IgD-negative memory B cell (primary cell): Measurements from ENCODE around the gene TRDMT1. TPM values are rescaled to one million over a fixed set of nuclear protein-coding genes. Genes with fewer than 3 reads are reported as not detected.

Experiments
- H3K27ac Mint-ChIP-seq, 3 donors: one replicate each; pipeline ENCODE4 v1.8.0; 2020 to 2022; ENCODE audit warnings: mild to moderate bottlenecking in 3 of 3, mixed read lengths in 3 of 3, moderate library complexity in 1 of 3
- H3K27me3 Mint-ChIP-seq: one replicate; pipeline ENCODE4 v1.8.0; 2021; ENCODE audit warnings: mixed read lengths
- H3K36me3 Mint-ChIP-seq: one replicate; pipeline ENCODE4 v1.8.0; 2020; ENCODE audit warnings: mild to moderate bottlenecking, mixed read lengths
- H3K4me1 Mint-ChIP-seq, 3 donors: one replicate each; pipeline ENCODE4 v1.8.0; 2020 to 2022; ENCODE audit warnings: mixed read lengths in 3 of 3, mild to moderate bottlenecking in 1 of 3
- H3K4me3 Mint-ChIP-seq, 4 donors: one replicate each; pipeline ENCODE4 v1.8.0; 2020 to 2022; ENCODE audit warnings: mild to moderate bottlenecking in 4 of 4, mixed read lengths in 4 of 4, moderate library complexity in 3 of 4
- H3K9me3 Mint-ChIP-seq, 3 donors: one replicate each; pipeline ENCODE4 v1.8.0; 2020 to 2021; ENCODE audit warnings: mixed read lengths in 3 of 3, mild to moderate bottlenecking in 1 of 3
- polyA plus RNA-seq: library from polyadenylated mRNA; unstranded; fragments of 300-500 nt; fragmentation: Illumina TruSeq; gene quantifications from one replicate; pipeline ENCODE4 v1.2.3, GENCODE V29; 2021

Gene TRDMT1
- polyA plus RNA-seq, 1 donor from 2014 or later: 6.6 TPM

DNA sequence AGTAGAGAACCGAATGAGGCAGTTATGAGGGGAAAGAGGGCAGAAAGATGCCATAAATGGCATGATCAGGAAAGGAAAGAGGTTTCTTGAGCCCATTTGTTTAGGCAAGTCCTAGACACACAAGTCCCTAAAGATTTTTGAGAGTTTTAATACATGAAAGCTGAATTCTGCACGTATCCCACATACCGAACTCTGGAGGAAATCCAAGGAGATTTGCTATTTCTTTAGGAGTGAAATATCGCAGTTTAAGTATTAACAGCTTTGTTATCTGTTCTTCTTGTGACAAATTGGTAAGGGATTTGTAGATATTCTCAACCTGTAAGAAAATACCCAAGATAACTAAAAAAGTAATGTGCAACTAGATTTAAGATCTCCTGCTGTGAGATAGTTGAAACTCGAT lies 48.2 kb downstream of the TRDMT1 start:
- no peaks in the 10 kb centered on the region for H3K27me3 Mint-ChIP-seq
- no peak overlapping the region for H3K4me3 Mint-ChIP-seq
- peaks cover 7% of the 10 kb centered on the region for H3K36me3 Mint-ChIP-seq
- H3K9me3 Mint-ChIP-seq: no peaks in the 10 kb centered on the region
- H3K4me1 Mint-ChIP-seq: no peaks in the 10 kb centered on the region
- H3K27ac Mint-ChIP-seq: no peak overlapping the region

DNA sequence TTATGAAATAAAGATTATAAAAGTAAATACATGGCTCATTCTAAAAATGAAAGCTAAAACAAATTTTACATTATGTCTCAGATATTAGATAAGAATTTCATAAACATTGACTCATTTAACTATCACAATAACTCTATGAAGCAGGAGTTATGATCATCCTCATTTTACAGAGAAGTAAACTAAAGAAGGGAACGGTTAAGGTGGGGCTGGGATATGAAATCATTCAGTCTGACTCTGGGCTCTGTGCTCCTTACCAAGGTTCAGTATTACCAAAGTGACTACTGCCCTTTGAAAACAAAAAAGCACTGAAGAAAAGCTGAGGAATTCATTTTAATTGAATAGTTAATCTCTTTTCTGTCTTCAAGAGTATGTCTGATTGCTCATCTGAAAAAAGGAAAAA lies 49.8 kb downstream of the TRDMT1 start:
- Mint-ChIP-seq H3K9me3 (no peaks in the 10 kb centered on the region), H3K27me3 (no peaks in the 10 kb centered on the region), H3K36me3 (peaks cover 11% of the 10 kb centered on the region), H3K27ac (no peak overlapping the region), H3K4me1 (no peaks in the 10 kb centered on the region), H3K4me3 (no peak overlapping the region)

DNA sequence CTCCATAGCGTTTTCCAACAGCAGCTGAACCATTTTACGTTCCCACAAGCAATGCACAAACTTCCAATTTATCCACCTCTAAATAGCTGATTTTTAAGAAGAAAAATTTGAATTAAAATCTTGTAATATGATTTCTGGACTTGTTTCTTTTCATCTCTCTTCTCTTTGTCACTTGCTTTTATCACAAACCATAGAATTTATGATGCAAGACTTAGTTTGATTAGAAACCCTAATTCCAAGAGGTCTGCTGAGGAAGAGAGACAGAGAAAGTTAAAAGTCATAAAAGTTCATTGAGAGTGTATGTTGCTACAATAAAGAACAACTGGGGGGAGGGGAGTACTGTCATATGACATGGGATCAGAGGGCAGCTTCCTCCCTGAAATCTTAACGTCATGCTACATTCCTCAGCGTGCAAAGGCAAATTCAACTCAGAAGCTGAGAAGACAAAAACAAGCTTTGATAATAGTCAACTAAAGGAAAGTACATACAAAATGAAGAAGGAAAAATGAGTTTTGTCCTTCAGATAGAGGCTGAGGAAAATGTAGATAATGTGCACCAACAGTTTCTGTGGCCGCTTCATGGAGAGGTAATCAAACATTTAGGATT lies 53.5 kb downstream of the TRDMT1 start:
- H3K27ac Mint-ChIP-seq: no peak overlapping the region
- peaks cover 0 to 2% (median 0%) of the 10 kb centered on the region in 3 donors for H3K4me1 Mint-ChIP-seq
- no peaks in the 10 kb centered on the region for H3K27me3 Mint-ChIP-seq
- no peaks in the 10 kb centered on the region for H3K9me3 Mint-ChIP-seq
- peaks cover 12% of the 10 kb centered on the region for H3K36me3 Mint-ChIP-seq
- H3K4me3 Mint-ChIP-seq: no peak overlapping the region

DNA sequence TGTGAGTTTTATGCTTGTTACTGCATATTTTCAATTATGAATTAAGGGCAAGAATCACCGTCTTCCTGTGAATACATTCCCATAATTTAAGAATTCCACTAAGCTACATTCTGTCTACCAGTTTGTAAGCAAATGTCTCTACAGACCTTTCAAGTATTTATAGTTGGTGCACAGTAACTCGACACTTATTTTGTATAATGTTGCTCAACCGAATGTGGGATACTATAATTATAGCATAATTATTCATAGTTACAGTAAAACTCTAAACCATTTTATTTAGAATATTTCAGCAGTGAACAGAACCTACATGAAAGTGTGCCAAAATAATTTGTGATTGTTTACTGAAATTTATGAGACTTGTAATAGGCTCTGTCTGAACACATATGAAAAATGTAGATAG lies 54.6 kb downstream of the TRDMT1 start:
- Mint-ChIP-seq H3K27ac (no peak overlapping the region), H3K4me3 (no peak overlapping the region), H3K27me3 (no peaks in the 10 kb centered on the region), H3K9me3 (no peaks in the 10 kb centered on the region), H3K36me3 (peaks cover 7% of the 10 kb centered on the region), H3K4me1 (peaks cover 0 to 2% (median 0%) of the 10 kb centered on the region in 3 donors)

DNA sequence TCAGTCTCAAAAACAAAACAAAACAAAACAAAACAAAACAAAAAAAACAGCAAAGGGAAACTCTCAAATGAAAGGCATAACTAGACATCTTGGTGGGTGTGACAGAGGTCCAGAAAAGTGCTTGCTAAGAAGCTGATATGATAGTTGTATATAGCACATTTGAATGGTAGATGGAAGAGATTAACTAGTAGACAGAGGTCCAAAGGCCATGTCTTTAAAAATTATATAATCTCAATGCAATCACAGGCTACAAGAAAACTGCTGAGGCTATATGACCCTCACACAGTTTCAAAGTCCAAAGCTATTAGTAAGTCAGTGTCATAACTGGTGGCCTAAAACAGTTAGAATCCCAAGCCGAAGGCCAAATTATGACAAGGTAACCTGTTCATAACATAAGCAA lies 56.2 kb downstream of the TRDMT1 start:
- no peak overlapping the region for H3K4me3 Mint-ChIP-seq
- H3K4me1 Mint-ChIP-seq: peaks cover 0 to 2% (median 0%) of the 10 kb centered on the region in 3 donors
- peaks cover 9% of the 10 kb centered on the region for H3K36me3 Mint-ChIP-seq
- H3K27ac Mint-ChIP-seq: no peak overlapping the region
- H3K9me3 Mint-ChIP-seq: no peaks in the 10 kb centered on the region
- no peaks in the 10 kb centered on the region for H3K27me3 Mint-ChIP-seq

DNA sequence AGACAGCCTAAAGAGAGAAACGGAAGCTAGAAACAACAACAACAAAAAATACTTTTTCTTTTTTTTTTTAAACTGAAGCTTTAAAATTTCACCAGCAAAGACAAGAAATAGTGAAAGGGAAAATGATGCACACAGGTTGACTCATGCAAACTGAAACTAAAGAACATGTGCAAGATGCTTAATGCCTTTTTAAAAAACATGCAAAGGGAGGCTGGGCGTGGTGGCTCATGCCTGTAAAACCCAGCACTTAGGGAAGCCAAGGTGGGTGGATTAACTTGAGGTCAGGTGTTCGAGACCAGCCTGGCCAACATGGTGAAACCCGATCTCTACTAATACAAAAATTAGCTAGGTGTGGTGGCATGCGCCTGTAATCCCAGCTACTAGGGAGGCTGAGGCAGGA lies 56.7 kb downstream of the TRDMT1 start:
- H3K4me1 Mint-ChIP-seq: peaks cover 0 to 2% (median 0%) of the 10 kb centered on the region in 3 donors
- H3K4me3 Mint-ChIP-seq: no peak overlapping the region
- H3K27me3 Mint-ChIP-seq: no peaks in the 10 kb centered on the region
- H3K27ac Mint-ChIP-seq: no peak overlapping the region
- peaks cover 9% of the 10 kb centered on the region for H3K36me3 Mint-ChIP-seq
- H3K9me3 Mint-ChIP-seq: no peaks in the 10 kb centered on the region

DNA sequence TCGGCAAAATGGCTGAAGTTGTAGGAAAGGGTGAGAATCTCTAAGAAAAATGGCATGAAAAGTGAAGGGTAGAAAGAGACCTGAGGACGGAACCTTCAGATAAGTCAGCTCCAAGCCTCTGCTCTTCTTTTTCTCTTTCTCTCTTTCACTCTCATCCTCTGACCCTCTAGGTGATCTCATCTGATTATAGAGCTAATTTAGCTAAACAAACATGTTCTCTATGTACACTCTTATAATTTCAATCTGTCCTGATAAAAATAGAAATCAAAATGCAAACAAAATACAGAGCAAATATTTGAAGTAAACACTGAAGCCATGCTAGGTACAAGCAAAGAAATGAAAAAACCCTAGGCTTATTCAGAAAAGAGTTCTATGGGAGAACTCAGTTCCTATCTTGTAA lies 57.4 kb downstream of the TRDMT1 start:
- H3K9me3 Mint-ChIP-seq: peaks cover 0 to 5% (median 0%) of the 10 kb centered on the region in 3 donors
- peaks cover 0 to 2% (median 0%) of the 10 kb centered on the region in 3 donors for H3K4me1 Mint-ChIP-seq
- H3K27ac Mint-ChIP-seq: no peak overlapping the region
- no peaks in the 10 kb centered on the region for H3K27me3 Mint-ChIP-seq
- H3K36me3 Mint-ChIP-seq: peaks cover 9% of the 10 kb centered on the region
- no peak overlapping the region for H3K4me3 Mint-ChIP-seq

DNA sequence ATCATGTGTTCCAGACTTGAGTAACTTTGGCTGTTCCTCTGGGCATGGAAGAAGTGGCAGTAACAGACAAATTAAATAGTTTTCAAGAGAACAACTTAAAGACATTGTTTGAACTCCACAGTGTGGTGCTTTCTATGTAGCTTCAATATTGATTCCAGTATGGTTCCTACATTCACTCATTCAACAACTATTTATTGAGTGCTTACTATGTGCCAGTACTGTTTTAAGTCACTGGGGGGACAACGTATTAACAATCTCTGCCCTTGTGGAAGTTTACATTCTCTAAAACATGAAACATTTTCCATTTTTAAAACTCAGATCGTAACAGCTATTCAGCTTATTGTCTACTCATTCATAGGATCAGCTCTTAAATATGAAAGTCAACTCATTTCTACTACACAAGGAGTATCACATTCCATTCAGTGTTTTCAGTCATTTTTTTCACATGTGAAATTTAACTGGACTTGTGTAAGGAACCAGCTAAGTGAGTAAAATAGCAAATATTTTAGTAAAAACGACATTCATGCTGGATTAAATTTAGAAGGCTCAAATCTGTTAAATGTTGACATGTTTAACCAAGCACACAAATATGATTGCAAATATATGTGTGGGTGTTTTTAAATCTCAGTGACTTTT lies 58.3 kb downstream of the TRDMT1 start:
- H3K27ac Mint-ChIP-seq: no peak overlapping the region
- peaks cover 0 to 5% (median 0%) of the 10 kb centered on the region in 3 donors for H3K9me3 Mint-ChIP-seq
- peaks cover 9% of the 10 kb centered on the region for H3K36me3 Mint-ChIP-seq
- H3K4me3 Mint-ChIP-seq: no peak overlapping the region
- H3K27me3 Mint-ChIP-seq: no peaks in the 10 kb centered on the region
- peaks cover 0 to 2% (median 0%) of the 10 kb centered on the region in 3 donors for H3K4me1 Mint-ChIP-seq

DNA sequence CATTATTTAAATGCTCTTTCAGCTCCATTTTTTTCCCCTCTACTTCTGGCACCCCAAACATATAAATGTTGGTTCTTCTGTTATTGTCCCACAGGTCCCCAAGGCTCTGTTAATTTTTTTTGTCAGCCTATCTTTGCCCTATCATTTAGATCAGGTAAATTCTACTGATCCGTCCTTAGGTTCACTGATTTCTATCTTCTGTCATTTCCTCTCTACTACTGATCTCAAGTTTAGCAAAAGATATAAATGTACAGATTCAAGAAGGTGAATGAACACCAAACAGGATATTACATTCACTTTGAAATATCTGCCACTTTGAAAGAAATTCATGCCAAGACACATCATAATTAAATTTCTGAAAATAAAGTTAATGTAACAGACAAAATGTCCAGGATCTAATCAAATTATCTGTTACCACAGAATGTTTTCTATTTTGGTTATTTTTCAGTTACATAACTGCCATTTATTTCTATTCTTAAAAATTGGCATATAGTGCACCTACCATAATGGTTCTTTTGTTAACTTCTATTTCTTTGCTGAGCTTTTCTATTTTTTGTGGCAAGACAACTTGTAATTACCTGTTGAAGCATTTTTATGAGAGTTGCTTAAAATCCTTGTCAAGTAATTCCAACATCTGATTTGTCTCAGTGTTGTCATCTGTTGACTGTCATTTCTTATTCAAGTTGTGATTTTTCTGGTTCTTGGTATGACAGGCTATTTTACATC lies 59.8 kb downstream of the TRDMT1 start:
- Mint-ChIP-seq H3K9me3 (peaks cover 0 to 5% (median 0%) of the 10 kb centered on the region in 3 donors), H3K27ac (no peak overlapping the region), H3K36me3 (peaks cover 4% of the 10 kb centered on the region), H3K4me1 (peaks cover 0 to 2% (median 0%) of the 10 kb centered on the region in 3 donors), H3K4me3 (no peak overlapping the region), H3K27me3 (no peaks in the 10 kb centered on the region)

DNA sequence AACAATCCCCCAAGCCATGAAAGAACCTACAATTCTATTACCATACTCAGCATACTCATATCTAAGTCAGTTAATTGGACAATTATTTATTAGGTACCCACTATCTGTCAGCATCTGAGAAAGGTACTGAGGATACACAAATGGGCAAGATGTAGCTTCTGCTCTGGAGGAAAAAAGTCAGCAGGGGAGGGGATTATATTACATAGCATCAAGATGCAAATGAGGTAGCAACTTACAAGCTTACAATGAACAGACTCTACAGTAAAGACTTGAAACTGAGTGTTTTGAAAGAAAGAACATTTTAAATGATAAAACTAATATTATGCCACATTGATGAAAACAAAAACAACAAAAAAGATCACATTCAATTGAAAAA lies 61.1 kb downstream of the TRDMT1 start:
- H3K9me3 Mint-ChIP-seq: peaks cover 0 to 5% (median 0%) of the 10 kb centered on the region in 3 donors
- H3K36me3 Mint-ChIP-seq: peaks cover 4% of the 10 kb centered on the region
- H3K4me3 Mint-ChIP-seq: no peak overlapping the region
- no peak overlapping the region for H3K27ac Mint-ChIP-seq
- H3K4me1 Mint-ChIP-seq: peaks cover 0 to 2% (median 0%) of the 10 kb centered on the region in 3 donors
- H3K27me3 Mint-ChIP-seq: no peaks in the 10 kb centered on the region

DNA sequence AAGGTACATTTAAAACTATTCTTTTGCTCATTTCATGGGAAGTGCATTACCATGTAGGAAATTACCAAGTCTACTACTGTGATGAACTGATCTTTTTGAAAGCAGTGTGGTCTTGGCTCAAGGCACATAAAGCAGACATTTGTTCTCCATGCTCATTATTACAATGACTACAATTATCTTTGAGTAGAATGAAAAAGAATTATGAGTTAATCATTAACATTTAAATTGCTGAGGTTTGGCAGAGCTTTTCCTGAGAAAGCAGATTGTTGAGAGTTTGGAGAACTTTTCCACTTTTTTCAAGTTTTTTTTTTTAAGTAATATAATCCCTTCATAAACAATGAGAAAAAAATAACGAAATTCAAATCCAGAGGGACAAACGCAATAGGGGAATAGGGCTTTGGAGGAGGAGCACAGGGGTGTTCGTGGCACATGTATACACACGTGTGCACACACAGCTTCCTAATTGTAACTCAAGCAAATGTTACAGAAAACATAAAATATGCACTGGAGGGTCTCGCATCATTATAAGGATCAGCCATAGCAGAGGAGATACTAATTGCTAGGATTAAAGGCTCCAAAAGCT lies 62.9 kb downstream of the TRDMT1 start:
- Mint-ChIP-seq H3K9me3 (peaks cover 0 to 5% (median 0%) of the 10 kb centered on the region in 3 donors), H3K4me1 (no peaks in the 10 kb centered on the region), H3K27me3 (no peaks in the 10 kb centered on the region)

DNA sequence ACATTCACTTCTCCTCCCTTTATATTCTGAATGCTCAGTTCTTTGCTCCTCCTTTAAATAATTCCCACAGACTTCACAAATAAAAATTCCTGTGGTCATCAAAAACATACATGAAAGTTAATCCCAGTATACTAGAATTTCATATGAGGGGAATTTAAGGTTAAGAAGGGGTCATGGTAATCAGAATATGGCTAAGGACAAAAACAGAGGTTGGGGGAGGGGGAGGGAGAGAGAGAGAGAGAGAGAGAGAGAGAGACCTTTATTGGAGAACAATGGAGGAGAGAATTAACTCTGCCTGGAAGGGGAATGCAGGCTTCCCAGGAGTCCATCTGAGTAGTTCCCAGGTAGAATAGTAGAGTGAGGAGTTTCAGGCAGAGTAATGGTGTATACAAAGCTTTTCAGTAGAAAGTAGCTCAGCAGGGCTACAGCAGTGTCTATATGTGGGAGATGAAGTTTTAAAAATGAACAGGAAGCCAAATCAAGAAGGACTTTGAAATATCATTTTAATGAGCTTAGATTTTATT lies 66.7 kb downstream of the TRDMT1 start:
- peaks cover 0 to 5% (median 0%) of the 10 kb centered on the region in 3 donors for H3K9me3 Mint-ChIP-seq
- H3K36me3 Mint-ChIP-seq: no peaks in the 10 kb centered on the region
- no peaks in the 10 kb centered on the region for H3K4me1 Mint-ChIP-seq
- no peak overlapping the region for H3K4me3 Mint-ChIP-seq
- H3K27ac Mint-ChIP-seq: no peak overlapping the region
- H3K27me3 Mint-ChIP-seq: peaks cover 2% of the 10 kb centered on the region

More for the DNA sequence above, 62.9 kb downstream of the TRDMT1 start:
- H3K27ac Mint-ChIP-seq: no peak overlapping the region
- no peak overlapping the region for H3K4me3 Mint-ChIP-seq
- H3K36me3 Mint-ChIP-seq: peaks cover 3% of the 10 kb centered on the region

DNA sequence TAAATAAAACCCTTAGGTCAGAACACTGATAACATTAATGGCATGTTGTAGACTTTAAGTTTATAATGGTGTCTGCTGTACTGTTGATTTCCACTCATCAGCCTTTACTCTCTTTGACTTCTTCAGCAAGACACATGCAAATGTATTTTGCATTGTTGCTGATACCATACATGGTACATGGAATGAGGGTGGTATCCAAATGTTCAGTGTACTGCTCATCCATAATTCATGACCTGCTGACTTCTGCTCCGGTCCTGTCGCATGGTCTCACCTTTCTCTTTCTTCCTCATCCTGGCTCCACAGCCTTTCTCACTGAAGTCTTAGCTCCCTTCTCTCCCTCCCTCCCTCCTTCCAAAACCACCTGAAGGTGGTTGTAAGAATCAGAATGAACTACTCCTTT lies 67.2 kb downstream of the TRDMT1 start:
- Mint-ChIP-seq H3K27ac (no peak overlapping the region), H3K4me3 (no peak overlapping the region), H3K27me3 (peaks cover 2% of the 10 kb centered on the region), H3K4me1 (no peaks in the 10 kb centered on the region), H3K9me3 (peaks cover 0 to 2% (median 0%) of the 10 kb centered on the region in 3 donors), H3K36me3 (no peaks in the 10 kb centered on the region)

DNA sequence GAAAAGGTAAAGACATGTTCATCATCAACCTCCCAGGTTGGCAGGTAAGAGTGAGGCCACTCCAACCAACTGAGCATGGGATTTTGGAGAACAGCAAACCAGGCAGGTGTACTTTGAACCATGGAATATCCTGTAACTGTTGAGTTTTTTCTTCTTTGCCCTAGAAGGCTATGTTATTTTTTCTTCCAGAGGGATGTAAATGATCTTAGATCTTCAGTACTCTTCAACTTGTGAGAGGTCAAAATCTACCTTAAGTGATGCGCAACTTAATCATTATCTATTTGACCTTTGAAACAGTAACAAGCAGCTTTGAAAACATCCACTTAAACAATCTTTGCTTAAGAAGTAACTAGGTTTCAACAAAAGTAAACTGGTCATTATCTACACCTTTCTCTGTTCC lies 71.7 kb downstream of the TRDMT1 start, which contains the start of gene CUBN:
Gene CUBN, minus strand, starts transcription at position 71 of the 400 bp plus-strand sequence. Its CDS starts 46 bp downstream, at position 25.
- Mint-ChIP-seq H3K4me3 (no peak within 1 kb of the TSS), H3K27me3 (peaks cover 2% of the 10 kb centered on the region), H3K4me1 (no peaks in the 10 kb centered on the region), H3K27ac (no peak within 1 kb of the TSS), H3K36me3 (peaks cover 5% of the 10 kb centered on the region), H3K9me3 (no peaks in the 10 kb centered on the region)

DNA sequence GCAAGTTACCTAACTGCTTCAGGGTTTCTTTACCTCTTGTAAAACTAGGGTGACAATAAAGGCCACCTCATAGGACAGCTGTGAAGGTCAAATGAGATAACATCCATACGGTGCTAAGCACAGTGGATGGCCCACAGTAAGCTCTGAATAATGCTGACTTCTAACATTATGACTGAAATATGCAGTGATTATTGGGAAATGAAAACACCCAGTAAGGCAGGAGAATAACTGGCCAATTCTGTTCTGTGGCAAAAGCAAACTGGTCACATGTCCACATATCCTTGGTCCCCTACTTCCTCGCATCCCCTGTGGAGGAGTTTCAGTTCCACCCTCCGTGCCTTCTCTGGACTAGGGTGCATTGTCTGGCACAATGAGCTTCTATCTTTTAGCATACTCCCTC lies 73.2 kb downstream of the TRDMT1 start:
- Mint-ChIP-seq H3K27me3 (peaks cover 2% of the 10 kb centered on the region), H3K4me3 (no peak overlapping the region), H3K27ac (no peak overlapping the region), H3K36me3 (peaks cover 5% of the 10 kb centered on the region), H3K9me3 (no peaks in the 10 kb centered on the region), H3K4me1 (no peaks in the 10 kb centered on the region)
